Type B pancreatic cell (in vitro differentiated cells): ENCODE data around the gene SLC25A44. TPM values are rescaled to one million over a fixed set of nuclear protein-coding genes. Genes with fewer than 3 reads are reported as not detected.

Experiments
- DNase-seq: peaks from one replicate; pipeline ENCODE4 v3.0.0; 2021; ENCODE audit warnings: mixed read lengths; ENCODE audit not compliant: unreplicated experiment; ENCODE audit errors: extremely low spot score
- H3K27ac Mint-ChIP-seq: 2 replicates; pipeline ENCODE4 v1.8.0; 2021; ENCODE audit warnings: mild to moderate bottlenecking, mixed read lengths
- H3K27me3 Mint-ChIP-seq: 2 replicates; pipeline ENCODE4 v1.8.0; 2021; ENCODE audit warnings: mixed read lengths
- H3K36me3 Mint-ChIP-seq: 2 replicates; pipeline ENCODE4 v1.8.0; 2021; ENCODE audit warnings: mixed read lengths
- H3K4me1 Mint-ChIP-seq: one replicate; pipeline ENCODE4 v1.8.0; 2021; ENCODE audit warnings: mixed read lengths; ENCODE audit not compliant: unreplicated experiment
- H3K4me3 Mint-ChIP-seq: 2 replicates; pipeline ENCODE4 v1.8.0; 2021; ENCODE audit warnings: mild to moderate bottlenecking, mixed read lengths
- H3K9me3 Mint-ChIP-seq: 2 replicates; pipeline ENCODE4 v1.8.0; 2021; ENCODE audit warnings: mixed read lengths
- CTCF ChIP-seq: fragments of 200-600 bp; sonication (generic); conservative IDR thresholded peaks from 2 replicates; pipeline ENCODE4 v1.5.0; 2021; ENCODE audit warnings: antibody characterized with exemption, mild to moderate bottlenecking
- total RNA-seq: library from RNA; stranded (reverse); gene quantifications from 2 replicates; pipeline ENCODE4 v1.2.1, GENCODE V29; 2021; ENCODE audit warnings: low replicate concordance

The SLC25A44 gene
- total RNA-seq, 1 donor from 2014 or later = 18.6 TPM

- peaks cover 4% of the 10 kb centered on the region for H3K4me1 Mint-ChIP-seq
- no peak overlapping the region for H3K4me3 Mint-ChIP-seq
- no peaks in the 10 kb centered on the region for H3K9me3 Mint-ChIP-seq
- no peak for DNase-seq
- H3K36me3 Mint-ChIP-seq = peaks cover 19% of the 10 kb centered on the region
- TF ChIP-seq CTCF = no peak
- H3K27me3 Mint-ChIP-seq = no peaks in the 10 kb centered on the region
- no peak overlapping the region for H3K27ac Mint-ChIP-seq
These were observed 57.6 kb downstream of the SLC25A44 start for GRCh38 chr1:156251527-156251926.

- no peak for DNase-seq
- no peaks in the 10 kb centered on the region for H3K4me1 Mint-ChIP-seq
- H3K9me3 Mint-ChIP-seq = no peaks in the 10 kb centered on the region
- peaks cover 22% of the 10 kb centered on the region for H3K36me3 Mint-ChIP-seq
- no peaks in the 10 kb centered on the region for H3K27me3 Mint-ChIP-seq
- TF ChIP-seq CTCF = no peak
- no peak overlapping the region for H3K4me3 Mint-ChIP-seq
- H3K27ac Mint-ChIP-seq = no peak overlapping the region
These were observed 59.7 kb downstream of the SLC25A44 start for GRCh38 chr1:156253634-156254033.

DNA sequence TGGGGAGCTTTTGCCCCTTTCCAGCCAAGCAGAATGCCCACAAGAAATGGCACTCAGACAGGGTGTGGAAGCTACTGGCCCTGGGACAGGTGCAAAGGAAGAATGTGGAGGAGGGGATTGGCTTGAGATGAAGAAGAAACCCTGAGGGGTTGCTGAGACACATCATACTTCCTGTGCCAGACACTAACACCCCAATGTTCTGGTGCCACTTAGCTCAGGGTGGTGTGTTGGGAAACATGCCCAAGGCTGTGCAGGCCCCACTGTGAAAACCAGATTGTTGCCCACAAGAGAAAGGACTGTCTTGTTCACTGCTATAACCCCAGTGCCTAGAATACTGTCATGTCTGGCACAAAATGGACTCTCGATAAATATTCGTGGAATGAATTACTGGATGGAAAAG lies 63.8 kb downstream of the SLC25A44 start:
- H3K36me3 Mint-ChIP-seq = peaks cover 29% of the 10 kb centered on the region
- H3K27me3 Mint-ChIP-seq = no peaks in the 10 kb centered on the region
- H3K4me1 Mint-ChIP-seq = no peaks in the 10 kb centered on the region
- DNase-seq = no peak
- no peaks in the 10 kb centered on the region for H3K9me3 Mint-ChIP-seq
- H3K27ac Mint-ChIP-seq = no peak overlapping the region
- TF ChIP-seq CTCF = no peak
- H3K4me3 Mint-ChIP-seq = no peak overlapping the region

GRCh38 chr1:156258859-156259258 lies 65.0 kb downstream of the SLC25A44 start:
- H3K4me1 Mint-ChIP-seq = no peaks in the 10 kb centered on the region
- H3K36me3 Mint-ChIP-seq = peaks cover 28% of the 10 kb centered on the region
- no peaks in the 10 kb centered on the region for H3K9me3 Mint-ChIP-seq
- no peak for DNase-seq
- no peak overlapping the region for H3K4me3 Mint-ChIP-seq
- no peak overlapping the region for H3K27ac Mint-ChIP-seq
- no peaks in the 10 kb centered on the region for H3K27me3 Mint-ChIP-seq
- no peak for TF ChIP-seq CTCF

DNA sequence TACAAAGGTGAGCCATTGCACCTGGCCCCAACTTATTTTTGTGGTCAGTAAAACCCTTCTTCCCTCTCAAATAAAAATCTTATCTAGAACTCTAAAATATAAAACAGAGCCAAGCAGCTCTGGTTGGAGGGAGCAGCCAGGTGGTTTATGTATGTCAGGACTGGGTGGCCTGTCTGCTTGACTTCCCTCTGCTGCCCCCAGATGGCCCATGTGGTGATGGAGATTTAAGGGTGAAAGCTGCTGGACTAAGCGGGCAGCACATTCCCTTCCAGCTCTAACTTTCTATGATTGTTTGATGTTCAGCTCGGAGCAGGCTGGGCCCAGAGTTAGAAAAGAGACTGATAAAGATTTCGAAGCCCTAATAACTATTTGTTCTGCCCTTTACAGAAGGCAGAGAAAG lies 65.9 kb downstream of the SLC25A44 start:
- peaks cover 29% of the 10 kb centered on the region for H3K36me3 Mint-ChIP-seq
- no peak for TF ChIP-seq CTCF

GRCh38 chr1:156260896-156261295 lies 67.0 kb downstream of the SLC25A44 start:
- Mint-ChIP-seq H3K4me3 (no peak overlapping the region), H3K4me1 (no peaks in the 10 kb centered on the region), H3K27me3 (no peaks in the 10 kb centered on the region), H3K36me3 (peaks cover 37% of the 10 kb centered on the region), H3K9me3 (no peaks in the 10 kb centered on the region), H3K27ac (no peak overlapping the region)
- no peak for DNase-seq
- no peak for TF ChIP-seq CTCF

More for the DNA sequence above, 65.9 kb downstream of the SLC25A44 start:
- H3K4me3 Mint-ChIP-seq = no peak overlapping the region
- H3K27ac Mint-ChIP-seq = no peak overlapping the region
- no peaks in the 10 kb centered on the region for H3K4me1 Mint-ChIP-seq
- H3K9me3 Mint-ChIP-seq = no peaks in the 10 kb centered on the region
- no peaks in the 10 kb centered on the region for H3K27me3 Mint-ChIP-seq
- DNase-seq = no peak
